Astrocyte of the spinal cord (primary cell): ENCODE measurements around the gene SLC4A4.

Experiments used
- DNase-seq: peaks from one replicate; pipeline ENCODE4 v3.0.0; 2011; ENCODE audit warnings: low read depth, low spot score
- H3K4me3 ChIP-seq: 2 replicates; pipeline ENCODE4 v1.5.1; 2011; ENCODE audit warnings: low read depth, mild to moderate bottlenecking, low read length, moderate library complexity
- in situ Hi-C: cut with HindIII; loops from 2 replicates; pipeline ENCODE4 v1.10.0; 2017; ENCODE audit warnings: low sequenced_read_pairs
- TF ChIP-seq, protein P1 (sequence below): IDR thresholded peaks from 2 replicates; pipeline ENCODE4 v1.5.1; 2012; ENCODE audit warnings: low read depth, mild to moderate bottlenecking, low read length, inconsistent platforms

Gene SLC4A4

DNA sequence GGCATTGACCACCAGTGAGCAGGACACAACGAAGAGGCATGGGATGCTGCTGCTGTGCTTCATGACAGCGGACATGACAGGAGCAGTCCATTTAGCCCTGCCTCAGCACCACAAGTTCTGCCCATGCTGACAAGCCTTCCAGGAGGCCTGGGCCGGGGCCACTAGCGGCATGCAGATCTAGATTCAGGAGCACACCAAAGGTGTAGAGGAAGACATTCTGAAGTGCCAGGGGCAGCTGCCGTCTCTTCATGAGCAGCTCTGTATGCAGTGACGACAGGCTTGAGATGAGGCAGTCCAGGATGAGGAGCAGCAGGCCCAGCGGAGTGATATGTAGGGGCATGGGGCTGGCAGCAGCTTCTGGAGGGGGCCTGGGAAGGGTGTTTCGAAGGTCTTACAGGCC lies 38.5 kb upstream of the SLC4A4 start:
- in situ Hi-C loops = no loop called here
- TF ChIP-seq, protein P1, sequence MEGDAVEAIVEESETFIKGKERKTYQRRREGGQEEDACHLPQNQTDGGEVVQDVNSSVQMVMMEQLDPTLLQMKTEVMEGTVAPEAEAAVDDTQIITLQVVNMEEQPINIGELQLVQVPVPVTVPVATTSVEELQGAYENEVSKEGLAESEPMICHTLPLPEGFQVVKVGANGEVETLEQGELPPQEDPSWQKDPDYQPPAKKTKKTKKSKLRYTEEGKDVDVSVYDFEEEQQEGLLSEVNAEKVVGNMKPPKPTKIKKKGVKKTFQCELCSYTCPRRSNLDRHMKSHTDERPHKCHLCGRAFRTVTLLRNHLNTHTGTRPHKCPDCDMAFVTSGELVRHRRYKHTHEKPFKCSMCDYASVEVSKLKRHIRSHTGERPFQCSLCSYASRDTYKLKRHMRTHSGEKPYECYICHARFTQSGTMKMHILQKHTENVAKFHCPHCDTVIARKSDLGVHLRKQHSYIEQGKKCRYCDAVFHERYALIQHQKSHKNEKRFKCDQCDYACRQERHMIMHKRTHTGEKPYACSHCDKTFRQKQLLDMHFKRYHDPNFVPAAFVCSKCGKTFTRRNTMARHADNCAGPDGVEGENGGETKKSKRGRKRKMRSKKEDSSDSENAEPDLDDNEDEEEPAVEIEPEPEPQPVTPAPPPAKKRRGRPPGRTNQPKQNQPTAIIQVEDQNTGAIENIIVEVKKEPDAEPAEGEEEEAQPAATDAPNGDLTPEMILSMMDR = no peak
- no peak overlapping the region for H3K4me3 ChIP-seq
- no peak for DNase-seq

DNA sequence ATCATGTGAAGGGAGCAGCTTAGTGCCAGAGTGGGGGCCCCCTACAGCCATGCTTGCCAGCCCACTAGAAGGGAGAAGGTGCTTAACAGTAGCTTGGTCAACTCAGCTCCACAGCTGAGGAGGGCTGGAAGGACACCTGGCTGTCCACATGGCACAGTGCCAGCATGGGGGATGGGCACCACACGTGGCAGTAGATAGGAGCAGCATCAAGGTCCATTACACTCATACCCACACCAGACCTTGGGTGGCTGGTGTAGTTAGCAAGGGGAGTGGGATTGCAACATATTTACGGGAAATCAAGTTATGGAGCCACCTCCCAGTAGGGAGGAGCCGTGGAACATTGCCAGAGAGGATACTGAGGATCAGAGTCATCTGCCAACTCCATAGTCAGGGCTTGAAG lies 37.9 kb upstream of the SLC4A4 start:
- in situ Hi-C loops = no loop called here
- H3K4me3 ChIP-seq = no peak overlapping the region
- TF ChIP-seq, protein P1 = no peak
- DNase-seq = no peak

DNA sequence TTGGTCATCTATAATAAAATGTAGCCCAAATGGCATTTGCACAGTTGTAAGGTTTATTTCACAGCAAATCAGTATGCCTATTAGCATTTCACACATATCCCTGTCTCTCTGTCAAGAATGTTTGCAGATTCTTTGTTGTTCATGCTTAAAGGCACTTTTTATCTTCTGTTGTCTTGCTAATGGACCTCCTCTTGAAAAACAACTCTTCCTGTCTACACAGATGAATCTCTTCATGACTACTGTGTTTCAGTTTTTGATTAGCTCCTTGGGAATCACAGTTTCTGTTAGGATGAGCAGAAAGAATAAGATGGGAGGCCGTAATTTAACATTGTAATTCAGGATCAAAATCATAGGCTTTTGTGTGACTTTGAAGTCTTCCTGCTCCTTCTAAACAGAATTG lies 35.5 kb upstream of the SLC4A4 start:
- no peak for DNase-seq
- H3K4me3 ChIP-seq = no peak overlapping the region
- TF ChIP-seq, protein P1 = no peak
- in situ Hi-C loops = no loop called here

DNA sequence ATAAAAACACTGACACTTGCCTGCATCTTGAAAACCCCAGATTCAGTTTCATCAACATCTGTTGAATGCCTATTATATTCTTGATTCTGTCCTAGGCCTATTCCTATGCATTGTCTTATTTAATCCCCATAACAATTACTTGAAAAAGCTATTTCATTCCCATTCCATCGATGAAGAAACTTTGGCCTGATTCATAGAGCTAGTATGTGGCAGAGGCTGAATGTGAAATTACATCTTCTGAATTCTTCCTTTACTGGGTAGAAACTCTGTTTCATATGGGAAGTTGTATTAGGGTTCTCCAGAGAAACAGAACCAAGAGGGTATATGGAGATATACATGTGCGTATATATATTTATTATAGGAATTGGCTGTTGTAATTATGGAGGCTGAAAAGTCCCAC lies 35.0 kb upstream of the SLC4A4 start:
- H3K4me3 ChIP-seq = no peak overlapping the region
- TF ChIP-seq, protein P1 = no peak
- DNase-seq = no peak
- in situ Hi-C loops = no loop called here

DNA sequence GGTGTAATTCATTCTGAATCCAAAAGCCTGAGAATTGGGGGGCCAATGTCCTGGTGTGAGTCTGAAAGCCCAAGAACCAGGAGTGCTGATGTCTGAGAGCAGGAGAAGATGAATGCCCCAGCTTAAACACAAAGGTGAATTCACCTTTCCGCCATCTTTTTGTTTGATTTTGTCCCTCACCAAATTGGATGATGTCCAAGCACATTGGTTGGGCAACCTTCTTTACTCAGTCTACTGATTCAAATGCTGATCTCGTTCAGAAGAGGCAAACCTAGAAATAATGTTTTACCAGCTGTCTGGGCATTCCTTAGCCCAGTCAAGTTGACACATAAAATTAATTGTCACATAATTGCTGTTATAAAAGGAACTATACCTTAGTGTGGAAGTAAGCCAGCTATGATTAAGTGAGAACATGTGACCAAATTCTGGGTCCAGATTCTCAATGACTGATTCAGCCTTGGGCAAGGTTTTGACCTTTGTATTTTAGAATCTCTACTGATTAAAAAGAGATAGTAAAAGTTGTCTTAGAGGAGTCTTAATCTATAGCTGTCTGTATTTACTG lies 34.5 kb upstream of the SLC4A4 start:
- in situ Hi-C loops = no loop called here
- DNase-seq = no peak
- no peak overlapping the region for H3K4me3 ChIP-seq
- TF ChIP-seq, protein P1 = no peak

DNA sequence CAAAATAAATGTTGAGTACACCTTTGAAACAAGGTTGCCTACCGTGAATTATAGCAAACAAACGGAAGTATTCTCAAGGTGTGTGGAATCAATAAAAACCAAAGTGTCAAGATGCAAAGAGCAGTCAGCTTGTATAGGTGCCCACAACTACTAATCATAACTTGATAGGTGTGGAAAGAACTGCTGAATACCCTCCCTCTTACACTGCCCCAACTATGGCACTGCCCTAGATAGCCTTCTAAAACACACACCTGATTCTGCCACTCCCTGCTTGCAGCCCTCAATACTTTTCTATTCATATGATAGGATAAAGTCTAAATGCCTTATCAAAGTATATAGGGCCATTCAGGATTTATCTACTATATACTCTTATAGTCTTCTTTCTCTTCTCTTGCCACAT lies 31.1 kb upstream of the SLC4A4 start:
- TF ChIP-seq, protein P1 = no peak
- DNase-seq = no peak
- in situ Hi-C loops = no loop called here
- no peak overlapping the region for H3K4me3 ChIP-seq

DNA sequence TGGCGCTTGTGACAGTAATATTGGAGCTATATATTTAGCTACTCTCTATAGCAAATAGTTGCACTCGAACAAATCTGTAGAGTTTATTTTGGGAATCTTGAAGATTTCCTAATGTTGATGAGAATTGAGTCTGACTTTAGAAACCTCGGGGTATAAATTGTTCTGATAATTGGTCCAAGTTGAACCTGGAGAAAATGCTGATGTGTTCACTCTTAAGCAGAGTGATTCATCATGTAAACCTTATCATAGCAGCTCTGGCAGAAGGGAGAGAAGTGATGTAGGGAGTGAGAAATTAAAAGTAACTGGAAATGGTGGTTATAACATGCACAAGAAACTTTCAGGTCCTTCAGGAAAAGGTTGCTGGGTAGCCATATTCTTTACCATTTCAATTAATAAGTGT lies 16.4 kb upstream of the SLC4A4 start:
- TF ChIP-seq, protein P1 = no peak
- in situ Hi-C loops = no loop called here
- DNase-seq = no peak
- no peak overlapping the region for H3K4me3 ChIP-seq
